ENCODE results near the gene CDKAL1. TPM values are rescaled to one million over a fixed set of nuclear protein-coding genes. Genes with fewer than 3 reads are reported as not detected.

The CDKAL1 gene
- total RNA-seq, 4 donors from 2014 or later = 11.8 to 21.4 (median 13.8) TPM

GRCh38 chr6:20810727-20811108, 276.5 kb downstream of the CDKAL1 start:
- DNase-seq (ENCODE audit: low spot score) (no peak), ATAC-seq (ENCODE audit: low FRiP score) (no peak)
- TF ChIP-seq CTCF (IDR thresholded peaks at IDR 0.05) = no peak

- DNase-seq (ENCODE audit: low spot score) (no peak), ATAC-seq (ENCODE audit: low FRiP score) (peak; percentile 73)
- TF ChIP-seq CTCF (IDR thresholded peaks at IDR 0.05) = no peak
These were observed 277.0 kb downstream of the CDKAL1 start for GRCh38 chr6:20811109-20811761.

- no peak for TF ChIP-seq CTCF (IDR thresholded peaks at IDR 0.05)
These were observed 278.5 kb downstream of the CDKAL1 start for GRCh38 chr6:20812776-20813175.

GRCh38 chr6:20814494-20814893, 280.2 kb downstream of the CDKAL1 start:
- ATAC-seq (ENCODE audit: low FRiP score) (no peak), DNase-seq (ENCODE audit: low spot score) (no peak)

More at GRCh38 chr6:20812776-20813175, 278.5 kb downstream of the CDKAL1 start:
- no peak for ATAC-seq (ENCODE audit: low FRiP score)
- no peak for DNase-seq (ENCODE audit: low spot score)

GRCh38 chr6:20816126-20816525, 281.9 kb downstream of the CDKAL1 start:
- ATAC-seq (ENCODE audit: low FRiP score) = no peak
- no peak for TF ChIP-seq CTCF (IDR thresholded peaks at IDR 0.05)

More at GRCh38 chr6:20814494-20814893, 280.2 kb downstream of the CDKAL1 start:
- no peak for TF ChIP-seq CTCF (IDR thresholded peaks at IDR 0.05)

GRCh38 chr6:20817806-20818320, 283.6 kb downstream of the CDKAL1 start:
- no peak for TF ChIP-seq CTCF (IDR thresholded peaks at IDR 0.05)
- DNase-seq (ENCODE audit: low spot score) = no peak
- ATAC-seq (ENCODE audit: low FRiP score) = no peak

More at GRCh38 chr6:20816126-20816525, 281.9 kb downstream of the CDKAL1 start:
- DNase-seq (ENCODE audit: low spot score) = no peak

Data from omental fat pad (tissue), 4 donors.